Stimulated activated CD4-positive, alpha-beta T cell treated with anti-CD3 and anti-CD28 coated beads, Interleukin-4, amount 100 ng/mL, for 24 hours (primary cell): Measurements from ENCODE around the gene WWC2.

Source experiments
- DNase-seq: peaks from one replicate; pipeline ENCODE4 v3.0.0-alpha.2; 2020

WWC2 gene

DNA sequence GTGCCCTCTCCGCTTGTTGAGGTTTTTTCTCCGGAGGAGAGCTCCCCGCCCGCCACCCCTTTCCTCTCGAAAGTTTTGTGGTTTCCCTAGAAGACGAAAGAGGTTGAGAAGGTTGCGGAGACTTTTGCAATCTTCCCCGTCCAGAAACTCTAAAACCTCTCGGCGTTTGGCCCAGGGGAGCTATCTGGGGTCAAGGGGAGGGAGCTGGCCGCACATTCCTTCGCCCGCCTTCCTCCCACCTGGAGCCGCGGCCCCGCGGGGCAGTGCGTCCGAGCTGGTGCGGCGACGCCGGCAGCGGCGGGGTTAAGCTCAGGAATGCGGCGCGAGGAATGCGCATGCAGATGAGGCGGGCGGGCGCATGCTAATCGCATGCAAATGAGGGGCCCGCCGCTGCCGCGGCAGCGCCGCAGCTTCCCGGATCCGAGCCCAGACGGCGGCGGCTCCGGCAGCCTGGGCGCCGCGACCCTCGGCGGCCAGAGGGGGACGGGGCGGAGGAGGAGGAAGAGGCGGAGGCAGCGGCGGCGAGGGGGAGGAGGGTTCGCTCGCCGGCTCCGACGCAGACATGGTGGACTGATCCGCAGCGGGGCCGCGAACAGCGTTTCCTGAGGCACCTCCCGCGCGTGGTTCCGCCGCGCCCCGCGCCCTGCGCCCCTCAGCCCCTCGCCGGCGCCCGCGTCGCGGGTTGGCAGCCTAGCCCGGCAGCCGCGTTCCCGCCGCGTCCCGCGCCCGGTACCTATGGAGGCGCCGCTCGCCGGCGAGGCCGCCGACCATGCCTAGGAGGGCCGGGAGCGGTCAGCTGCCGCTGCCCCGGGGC, at the start of gene WWC2:
Gene WWC2, plus strand, starts transcription at position 535 of the 814 bp plus-strand sequence. Its CDS starts 235 bp downstream, at position 770.
- DNase-seq = peak; percentile 64

DNA sequence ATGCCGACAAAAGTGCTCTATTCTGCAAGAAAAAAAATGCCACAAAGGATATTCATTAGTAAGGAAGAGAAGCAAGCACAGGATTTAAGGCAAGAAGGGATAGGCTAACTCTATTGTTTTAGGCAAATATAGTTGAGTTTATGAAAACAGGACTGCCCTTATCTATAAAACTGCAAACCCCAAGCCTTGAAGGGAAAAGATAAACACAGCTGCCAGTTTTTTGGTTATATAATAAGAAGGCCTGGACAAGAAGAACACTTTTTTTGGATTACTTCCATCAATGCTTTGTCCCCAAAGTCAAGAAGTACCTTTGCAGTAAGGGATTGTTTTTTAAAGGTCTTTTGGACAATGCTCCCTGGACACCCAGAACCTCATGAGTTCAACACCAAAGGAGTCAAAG, 45.4 kb upstream of the WWC2 start:
- no peak for DNase-seq

DNA sequence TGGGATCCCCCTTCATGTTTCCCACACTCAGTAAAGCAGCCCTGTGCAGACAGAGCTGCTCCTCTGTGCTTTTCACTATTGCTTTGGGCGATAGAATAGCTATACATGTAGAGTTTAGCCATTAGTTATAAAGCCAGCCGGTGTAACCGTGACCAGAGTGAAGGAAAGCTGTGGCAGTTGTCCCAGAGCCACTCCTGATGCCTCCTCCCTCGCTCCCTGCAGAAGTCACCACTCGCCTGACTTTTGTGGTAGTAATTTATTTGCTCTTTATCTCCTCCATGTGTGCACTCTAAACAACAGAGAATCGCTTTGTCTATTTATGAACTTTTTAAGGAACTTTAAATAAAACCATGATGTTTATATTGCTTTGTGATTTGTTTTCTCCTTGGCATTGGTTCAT, 41.8 kb upstream of the WWC2 start:
- DNase-seq = no peak

DNA sequence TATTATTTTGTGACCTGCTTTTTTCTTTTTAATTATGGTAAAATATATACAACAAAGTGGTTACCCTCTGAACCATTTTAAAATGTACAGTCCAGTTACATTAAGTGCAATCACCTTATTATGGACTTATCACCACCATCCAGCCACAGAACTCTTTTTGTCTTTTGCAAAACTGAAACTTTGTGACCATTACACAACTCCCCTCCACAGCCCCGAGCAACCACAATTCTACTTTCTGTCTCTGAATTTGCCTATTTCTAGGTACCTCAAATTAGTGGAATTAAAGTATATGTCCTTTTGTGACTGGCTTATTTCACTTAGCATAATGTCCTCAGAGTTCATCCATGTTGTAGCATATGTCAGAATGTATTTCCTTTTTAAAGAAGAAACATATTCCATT, 39.3 kb upstream of the WWC2 start:
- DNase-seq = no peak

DNA sequence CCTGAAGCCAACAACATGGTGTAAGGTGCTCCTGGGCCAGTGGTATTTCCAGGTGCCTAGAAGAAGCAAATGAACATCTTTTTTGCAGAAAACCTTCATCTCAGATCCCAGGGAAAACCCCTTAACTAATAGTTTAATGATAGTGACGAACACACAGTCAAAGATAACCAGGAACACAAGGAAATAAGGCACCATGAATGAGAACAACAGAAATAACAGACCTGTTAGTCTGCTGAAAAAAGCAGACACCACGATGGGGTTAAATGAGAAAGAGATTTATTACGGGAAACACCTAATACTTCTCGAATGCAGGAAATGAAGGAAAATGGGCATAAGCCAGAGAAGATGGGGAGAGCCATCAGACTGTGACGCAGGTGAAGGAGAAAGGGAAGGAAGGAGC, 30.6 kb upstream of the WWC2 start:
- no peak for DNase-seq

DNA sequence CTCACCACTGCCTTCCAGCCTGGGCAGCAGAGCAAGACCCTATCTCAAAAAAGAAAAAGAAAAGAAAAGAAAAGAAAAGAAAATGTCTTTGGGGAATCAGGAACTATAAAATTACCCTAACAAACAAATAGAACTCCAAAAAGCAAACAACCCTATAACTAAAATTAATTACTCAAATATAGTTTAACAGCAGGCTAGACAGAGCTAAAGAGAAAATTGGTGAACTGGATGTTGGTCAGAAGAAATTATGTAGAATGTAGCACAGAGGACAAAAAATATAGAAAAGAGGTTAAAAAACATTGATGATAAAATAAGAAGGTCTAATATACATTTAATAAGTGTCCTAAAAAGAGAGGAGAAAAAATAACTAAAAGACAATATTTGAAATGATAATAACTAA, 27.8 kb upstream of the WWC2 start:
- DNase-seq = no peak

DNA sequence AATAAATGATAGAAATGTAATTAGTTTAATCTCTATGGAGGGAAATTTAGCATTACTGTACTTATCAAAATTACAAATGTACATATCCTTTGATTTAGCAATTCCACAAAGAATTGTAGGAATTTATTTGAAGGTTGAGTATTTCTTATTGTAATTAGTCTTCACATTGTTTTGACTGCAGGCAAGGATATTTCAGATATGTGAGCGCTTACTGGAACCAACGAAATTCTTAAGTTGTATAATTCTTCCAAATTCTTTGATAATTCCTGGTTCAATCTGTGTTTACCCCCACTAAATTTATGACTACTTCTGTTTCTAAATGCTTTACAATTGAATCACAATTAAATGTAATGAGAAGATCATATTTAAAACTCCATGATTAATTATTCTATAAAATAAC, 26.9 kb upstream of the WWC2 start:
- no peak for DNase-seq

DNA sequence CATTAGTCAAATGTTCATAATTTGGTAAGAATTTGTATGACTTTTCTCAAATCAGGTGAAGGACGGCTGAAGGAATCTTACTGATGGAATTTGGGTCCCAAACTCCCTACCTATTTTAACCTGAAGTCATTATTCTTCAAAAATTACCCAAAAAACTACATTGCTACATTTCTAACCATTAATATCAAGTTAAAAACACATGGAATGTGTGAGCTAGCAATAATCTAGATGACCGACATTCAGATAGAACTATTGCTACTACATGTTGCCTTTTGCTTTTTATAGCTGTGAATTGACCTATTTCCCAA, 25.3 kb upstream of the WWC2 start:
- no peak for DNase-seq

DNA sequence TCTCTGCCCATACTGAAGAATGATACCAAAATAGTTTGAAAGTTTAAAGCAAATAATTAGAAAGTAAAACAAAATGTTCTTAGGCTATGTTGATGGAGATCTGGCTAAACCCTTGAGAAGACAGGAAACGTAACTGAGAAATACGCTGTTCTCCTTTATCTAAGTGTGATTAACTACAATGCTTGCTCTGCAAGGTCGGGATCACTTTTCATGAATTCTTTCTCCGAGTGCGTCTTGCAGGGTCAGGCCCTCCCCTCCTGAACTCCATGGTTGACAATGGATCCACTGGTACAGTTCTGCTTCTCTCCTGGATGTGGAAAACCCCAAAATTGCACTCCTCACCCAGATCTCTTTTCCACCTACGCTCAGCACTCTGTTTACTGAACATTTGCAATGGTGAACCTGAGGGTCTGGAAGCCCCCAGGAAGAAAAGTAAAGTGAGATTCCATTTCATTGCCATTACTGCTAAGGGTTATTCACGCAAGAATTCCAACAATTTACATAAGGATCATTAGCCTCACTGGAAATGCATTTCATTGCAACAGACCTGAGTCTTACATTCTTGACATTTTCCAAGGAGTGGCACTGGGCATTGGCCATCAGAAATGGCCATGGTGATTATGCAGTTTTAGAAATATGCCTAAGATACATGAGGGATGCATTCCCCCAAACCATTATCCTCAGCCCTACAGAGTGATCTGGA, 24.6 kb upstream of the WWC2 start:
- no peak for DNase-seq

DNA sequence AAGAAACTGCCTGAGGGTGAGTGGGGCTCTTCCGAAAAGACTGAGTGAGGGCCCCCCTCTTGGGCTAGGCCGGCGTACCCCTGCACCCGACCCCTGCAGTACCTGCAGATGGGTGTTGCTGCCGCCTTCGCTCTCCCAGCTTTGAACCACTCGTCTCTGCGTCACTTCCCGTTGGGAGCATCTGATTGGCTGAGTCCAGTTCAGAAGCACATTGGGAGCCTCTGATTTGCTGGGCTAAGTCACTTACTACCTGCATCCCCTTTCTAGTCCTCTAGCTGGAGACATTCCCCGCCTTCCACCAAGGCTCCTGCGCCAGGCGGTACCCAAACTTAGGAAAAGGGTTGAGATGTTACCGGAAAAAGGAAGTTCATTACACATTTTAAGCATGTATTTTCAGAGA, 20.4 kb upstream of the WWC2 start:
- no peak for DNase-seq

DNA sequence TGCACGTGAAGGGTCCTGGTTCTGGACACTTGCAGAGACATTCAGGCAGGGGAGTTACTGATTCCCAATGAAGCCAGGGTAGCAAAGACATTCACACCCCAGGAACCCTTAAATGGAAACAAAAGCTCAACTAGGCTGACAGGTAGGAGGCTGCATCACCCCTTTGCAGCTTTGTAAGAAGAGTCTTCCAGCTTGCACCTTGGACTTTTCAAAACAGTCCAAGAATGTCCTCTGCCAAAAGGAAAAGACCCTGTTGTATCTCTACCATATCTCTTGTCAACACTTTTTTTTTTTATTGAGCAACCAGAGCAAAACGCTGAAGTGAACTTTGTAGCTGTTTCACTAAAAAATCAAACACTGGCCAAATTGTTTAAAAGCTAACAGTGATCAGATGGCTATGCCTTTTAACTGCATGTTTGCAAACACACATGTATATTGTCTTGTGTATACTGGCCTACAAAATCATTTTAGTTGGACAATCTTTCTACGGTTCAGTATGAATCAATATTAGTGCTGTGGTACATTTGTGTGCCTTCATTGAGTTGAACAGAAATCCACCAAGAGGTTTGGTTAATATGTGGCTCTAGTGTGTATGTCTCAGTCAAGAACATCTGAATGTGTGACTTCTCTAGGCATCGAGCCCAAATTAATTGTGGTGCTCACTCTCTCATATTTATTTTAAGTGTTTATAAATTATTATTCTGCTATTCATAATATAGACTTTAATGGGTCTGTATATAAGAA, 18.5 kb upstream of the WWC2 start:
- no peak for DNase-seq

DNA sequence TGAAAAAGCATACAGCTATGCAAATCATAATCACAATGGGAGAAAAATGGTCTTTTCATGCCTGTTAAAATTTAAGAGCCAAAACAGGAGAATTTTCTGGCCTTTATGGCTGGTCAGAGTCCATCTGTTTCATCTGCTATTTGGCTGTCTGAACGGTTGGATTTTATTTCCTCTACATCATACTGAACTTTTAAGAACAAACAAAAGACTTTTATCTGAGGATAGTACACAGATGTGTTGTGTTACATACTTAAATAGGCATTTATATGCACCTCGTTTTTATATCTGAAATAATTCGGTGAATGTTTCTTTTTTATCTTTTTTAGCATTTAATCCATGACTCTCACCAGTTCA, 18.0 kb upstream of the WWC2 start:
- DNase-seq = no peak

DNA sequence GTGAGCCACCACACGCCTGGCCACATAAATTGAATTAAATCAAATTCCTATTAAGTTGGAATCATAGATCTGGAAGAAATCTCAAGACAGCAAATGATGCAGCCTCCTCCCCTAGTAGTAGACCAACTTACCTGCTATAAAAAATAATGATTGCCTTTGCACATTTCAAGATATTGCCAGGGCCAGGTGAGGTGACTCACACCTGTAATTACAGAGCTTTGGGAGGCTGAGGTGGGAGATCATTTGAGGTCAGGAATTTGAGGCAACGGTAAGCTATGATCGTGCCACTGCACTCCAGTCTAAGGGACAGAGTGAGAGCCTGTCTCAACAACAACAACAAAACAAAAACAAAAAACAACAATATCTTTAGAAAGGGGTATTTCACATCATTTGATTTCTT, 17.0 kb upstream of the WWC2 start:
- DNase-seq = no peak

DNA sequence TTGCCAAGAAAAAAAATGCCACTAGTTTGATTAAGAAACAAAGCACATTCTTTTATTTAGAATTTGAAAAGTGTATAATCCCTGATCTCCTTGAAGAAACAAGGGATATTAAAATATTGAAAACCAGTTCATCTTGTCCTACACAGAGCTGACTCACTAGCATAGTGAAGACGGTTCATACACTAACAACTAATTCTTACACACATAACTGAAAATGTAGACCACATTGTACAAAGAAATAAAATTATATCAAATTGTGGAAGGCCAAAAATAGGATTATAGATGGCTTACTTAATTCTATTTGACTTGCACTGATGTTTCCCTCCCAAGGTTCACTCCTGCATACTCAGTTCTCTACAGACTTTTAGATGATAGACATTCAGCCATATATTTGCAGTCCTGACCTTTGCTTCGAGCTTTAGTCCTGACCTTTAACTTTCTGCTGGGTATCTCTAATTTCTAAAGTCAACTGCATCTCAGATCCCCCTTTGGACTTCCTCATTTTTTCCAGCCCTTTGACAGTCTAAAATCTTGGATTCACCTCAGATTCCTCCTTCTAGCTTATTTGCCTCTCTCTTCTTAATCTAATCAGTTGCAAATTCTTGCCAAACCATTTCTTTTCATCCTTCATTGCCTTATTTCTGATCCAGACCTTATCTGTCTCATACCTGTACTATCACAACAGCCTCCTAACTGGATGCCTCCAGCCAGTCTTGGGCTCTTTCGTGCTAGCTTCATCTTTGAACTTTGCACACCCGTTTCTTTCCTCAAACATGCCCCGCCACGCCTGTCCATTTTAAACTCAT, 4.5 kb upstream of the WWC2 start:
- no peak for DNase-seq

DNA sequence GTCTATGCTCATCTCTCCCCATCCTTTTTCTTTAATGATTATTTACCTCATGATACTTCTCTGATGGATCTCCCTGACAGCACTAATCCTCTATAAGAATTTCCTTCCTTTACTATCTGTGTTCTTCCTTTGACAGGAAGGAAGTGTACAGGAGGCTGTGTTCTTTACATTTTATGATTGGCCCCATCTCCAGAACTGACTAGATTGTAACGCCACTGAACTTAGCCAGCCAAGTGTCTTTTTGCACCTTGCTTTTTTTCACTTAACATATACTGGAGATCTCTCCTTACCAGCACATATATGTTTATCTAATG, 3.9 kb upstream of the WWC2 start:
- DNase-seq = no peak

DNA sequence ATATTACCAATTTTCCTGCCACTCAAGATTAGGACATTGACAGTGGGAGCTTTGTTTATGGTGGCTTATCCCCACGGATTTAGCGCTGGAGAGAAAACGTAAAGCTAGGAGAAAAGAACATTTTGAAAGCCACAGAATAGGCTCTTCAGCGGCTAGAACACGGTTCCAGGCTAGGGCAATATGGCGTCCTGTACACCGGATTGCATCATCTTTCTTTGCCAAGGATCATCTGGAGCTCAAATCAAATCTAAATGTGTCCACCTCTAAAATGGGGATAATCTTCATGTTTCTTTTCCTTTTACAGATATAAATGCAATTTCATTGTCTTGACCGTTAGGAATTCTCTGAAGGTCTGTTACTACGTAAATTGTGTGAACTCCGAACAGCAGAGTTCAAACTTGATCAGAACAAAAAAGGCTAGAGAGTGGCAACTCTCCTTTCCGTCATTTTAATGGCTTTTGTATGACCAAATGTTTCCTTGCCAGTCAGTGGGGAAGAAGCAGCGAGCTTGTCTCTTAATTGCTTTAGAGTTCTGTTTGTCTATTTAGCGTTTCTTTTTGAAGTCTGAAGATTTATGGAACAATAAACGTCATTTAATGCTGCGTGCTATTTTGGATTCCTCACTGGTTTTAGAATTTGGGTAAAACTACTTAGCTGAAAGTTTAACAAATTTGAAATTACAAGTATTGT, 2.6 kb upstream of the WWC2 start:
- DNase-seq = no peak

DNA sequence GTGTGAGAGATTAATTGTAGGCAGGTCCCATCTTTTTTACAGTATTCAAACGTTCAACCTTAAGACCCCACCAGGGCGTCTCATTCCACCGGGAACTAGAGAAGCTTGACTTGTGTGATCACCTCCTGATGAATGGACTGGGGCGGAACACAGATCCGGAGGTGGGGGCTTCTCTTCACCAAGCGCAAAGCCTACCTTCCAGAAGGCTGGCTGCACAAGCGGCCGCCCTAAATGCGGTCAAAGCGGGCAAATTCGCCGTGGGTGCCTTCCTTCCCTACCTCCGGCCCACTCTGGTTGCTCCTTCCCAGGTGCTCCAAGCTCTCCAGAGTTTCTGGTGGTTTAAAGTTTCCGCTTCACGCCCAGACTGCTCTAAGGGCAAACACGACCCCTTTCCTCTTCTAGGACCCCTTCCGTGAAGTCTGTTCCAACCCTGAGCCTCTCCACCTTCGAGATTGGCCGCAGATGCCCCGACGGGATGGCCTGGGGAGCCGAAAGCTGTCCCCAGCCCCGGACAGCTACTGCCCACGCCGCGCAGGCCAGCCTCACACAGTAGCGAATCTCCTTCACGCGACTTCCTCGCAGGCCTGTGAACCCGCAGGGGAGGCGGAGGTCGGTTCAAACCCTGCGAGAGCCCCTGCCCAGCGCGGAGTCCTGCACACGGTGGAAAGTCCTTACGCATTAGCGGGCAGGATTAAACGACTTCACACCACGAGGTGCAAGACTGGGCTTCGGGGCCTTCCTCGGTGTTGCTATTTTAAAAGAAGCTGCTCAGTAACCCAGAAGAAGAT, 1.6 kb upstream of the WWC2 start:
- DNase-seq = peak; percentile 5

DNA sequence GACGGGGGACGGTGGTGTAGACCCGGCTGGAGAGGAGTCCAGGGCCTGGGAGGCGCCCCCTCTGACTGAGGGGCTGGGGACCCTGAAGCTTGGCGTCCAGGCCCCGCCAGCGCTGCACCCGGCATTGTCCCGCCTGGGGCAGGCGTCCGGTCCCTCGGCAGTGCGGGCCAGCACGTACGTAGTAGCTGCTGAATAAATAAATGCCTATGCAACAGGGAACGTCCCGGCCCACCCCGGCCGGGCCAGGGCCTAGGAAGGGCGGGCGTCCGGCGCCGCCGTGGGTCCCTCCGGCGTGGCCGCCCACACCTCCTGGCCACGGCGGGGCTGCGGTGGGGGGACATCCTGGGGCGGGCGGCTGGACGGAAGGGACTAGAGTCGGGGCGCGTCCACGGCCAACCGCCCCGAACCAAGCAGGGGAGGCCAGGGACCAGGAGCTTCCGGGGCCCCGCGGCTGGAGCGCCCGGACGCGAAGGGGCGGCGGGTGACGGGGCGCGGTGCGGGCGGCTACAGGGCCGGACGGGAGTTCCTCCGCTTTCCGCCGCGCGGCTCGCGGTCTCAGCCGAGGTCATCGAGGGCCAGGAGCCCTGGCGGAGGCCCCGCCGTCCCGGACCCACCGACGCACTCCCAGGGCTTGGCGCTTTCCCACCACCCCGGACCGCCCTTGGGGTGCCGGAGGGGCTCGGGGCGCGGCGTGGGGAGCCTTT, 886 bp upstream of the WWC2 start:
- DNase-seq = no peak

DNA sequence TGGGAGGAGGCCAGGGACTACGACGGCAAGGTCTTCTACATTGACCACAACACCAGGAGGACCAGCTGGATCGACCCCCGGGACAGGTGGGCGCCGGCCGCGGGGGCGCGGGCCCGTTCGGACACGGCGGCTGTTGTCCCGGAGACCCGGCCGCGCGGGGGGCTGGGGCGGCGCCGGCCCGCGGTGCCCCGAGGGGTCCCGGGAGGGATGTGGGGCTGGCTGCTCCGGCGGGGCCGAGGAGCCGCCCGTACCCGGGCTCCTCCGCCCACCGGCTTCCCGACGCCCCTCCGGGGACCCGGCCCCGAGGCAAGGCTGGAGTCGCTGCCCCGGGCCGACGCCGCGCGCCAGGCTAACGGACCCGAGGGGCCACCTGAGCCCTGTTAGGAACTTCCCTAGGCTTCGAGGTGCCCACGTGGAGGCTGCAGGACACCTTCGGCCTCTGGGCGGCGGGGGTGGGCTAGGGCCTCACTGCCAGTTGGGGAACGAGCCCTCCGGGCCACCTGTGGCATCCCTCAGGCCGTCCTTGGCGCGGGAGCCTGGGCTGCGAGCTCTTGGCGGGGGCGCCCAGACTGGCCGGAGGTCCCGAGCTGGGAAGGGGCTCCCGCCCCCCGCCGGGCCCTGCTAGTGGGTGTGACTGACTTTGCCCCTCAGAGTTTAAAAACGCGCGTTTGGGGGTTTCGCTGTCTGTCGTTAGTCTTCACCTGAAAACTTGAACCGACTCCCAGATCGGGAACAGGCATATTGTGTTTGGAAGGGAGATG, 660 bp downstream of the WWC2 start:
- DNase-seq = peak; percentile 11

DNA sequence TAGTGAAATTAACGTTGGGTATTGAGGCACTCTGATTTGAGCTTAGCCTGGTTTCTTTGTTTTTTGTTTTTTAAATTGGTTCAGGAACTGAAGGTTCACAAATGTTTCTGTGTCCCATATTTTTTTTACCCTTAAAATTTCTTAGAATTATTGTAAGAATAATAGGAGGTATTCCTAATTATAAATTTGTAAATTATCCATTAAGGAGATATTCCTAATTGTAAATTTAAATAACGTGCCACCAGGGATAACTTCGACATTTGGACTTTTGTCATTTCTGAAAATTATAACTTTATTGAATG, 1.2 kb downstream of the WWC2 start:
- DNase-seq = no peak

DNA sequence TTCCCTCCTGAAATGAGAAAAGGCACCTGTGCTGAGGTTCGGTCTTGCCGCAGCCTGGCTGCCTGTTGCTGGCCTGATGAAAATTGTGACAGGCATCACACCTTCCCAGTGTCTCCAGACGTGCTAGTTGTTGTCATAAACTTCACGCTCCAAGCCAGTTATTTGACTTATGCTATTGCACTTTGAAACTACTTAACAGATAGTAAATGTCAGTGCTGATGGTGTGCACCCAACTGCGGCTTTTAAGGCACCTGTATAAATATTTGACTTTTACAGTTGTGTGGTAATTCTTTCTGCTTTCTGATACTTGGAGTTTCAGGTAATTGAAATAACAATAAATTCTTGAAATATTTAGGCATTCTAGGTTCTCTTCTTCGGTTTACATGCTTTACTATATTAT, 1.8 kb downstream of the WWC2 start:
- no peak for DNase-seq
